Brain microvascular endothelial cell (primary cell): ENCODE measurements around the gene SLC35G1.

Experiments
- DNase-seq: peaks from one replicate; pipeline ENCODE4 v3.0.0-alpha.2; 2020
- H3K27ac ChIP-seq: fragments of 250-450 bp; sonication (Bioruptor Pico); 2 replicates; pipeline ENCODE4 v1.5.1; 2020; ENCODE audit warnings: mild to moderate bottlenecking, moderate library complexity
- H3K27me3 ChIP-seq: fragments of 250-450 bp; sonication (Bioruptor Pico); replicated peaks from 2 replicates; pipeline ENCODE4 v1.5.1; 2020; ENCODE audit warnings: mild to moderate bottlenecking
- H3K36me3 ChIP-seq: fragments of 250-450 bp; sonication (Bioruptor Pico); replicated peaks from 2 replicates; pipeline ENCODE4 v1.5.1; 2020; ENCODE audit warnings: mild to moderate bottlenecking
- H3K4me3 ChIP-seq: 2 replicates; pipeline ENCODE4 v1.5.1; 2011; ENCODE audit warnings: low read depth, mild to moderate bottlenecking, control low read depth, low read length, moderate library complexity
- in situ Hi-C: cut with HindIII; loops from 2 replicates; pipeline ENCODE4 v1.10.0; 2017; ENCODE audit warnings: low sequenced_read_pairs, low pct_ligation_motif_present
- TF ChIP-seq, protein P1 (sequence below): IDR thresholded peaks from 2 replicates; pipeline ENCODE4 v1.5.1; 2011; ENCODE audit warnings: low read depth, mild to moderate bottlenecking, moderate library complexity, low read length, control low read depth, inconsistent platforms; ENCODE audit errors: missing control alignments

SLC35G1 gene

DNA sequence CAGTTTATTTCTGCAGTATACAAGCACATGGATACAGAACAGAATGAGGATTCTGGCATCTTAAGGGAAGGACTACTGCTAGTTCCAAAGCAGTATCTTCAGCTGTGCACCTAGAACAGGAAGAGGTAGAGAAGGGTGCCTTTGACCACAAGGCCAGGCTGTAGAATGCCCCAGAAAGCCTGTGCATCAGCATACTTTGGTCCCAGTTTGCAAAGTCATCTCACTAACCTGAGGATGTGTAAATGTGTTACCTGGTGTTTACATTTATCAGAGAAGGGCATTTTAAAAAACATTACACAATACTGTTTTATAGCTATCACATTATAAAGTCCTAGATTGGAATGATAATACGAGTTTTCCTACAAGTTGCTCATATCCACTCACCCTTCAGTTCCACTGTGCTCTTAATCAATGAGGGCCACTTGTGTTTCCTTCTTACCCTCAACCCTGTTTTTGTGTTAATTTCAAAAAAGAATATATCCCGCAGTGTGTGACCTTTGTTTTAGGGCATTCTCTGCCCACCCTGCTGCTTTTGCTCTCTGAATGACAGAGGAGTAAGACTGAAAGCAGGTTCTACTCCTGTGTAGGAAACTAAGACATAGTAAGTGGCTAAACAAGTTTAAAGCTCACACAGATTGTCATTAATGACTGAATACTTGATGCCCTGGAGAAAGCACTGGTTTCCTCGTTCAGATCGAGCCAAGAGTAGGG, 3.4 kb downstream of the SLC35G1 start:
- Histone ChIP-seq H3K36me3 (no peaks in the 10 kb centered on the region), H3K27me3 (no peaks in the 10 kb centered on the region), H3K27ac (no peak overlapping the region), H3K4me3 (no peak overlapping the region)
- no peak for DNase-seq
- in situ Hi-C loops: no loop called here
- TF ChIP-seq, protein P1, sequence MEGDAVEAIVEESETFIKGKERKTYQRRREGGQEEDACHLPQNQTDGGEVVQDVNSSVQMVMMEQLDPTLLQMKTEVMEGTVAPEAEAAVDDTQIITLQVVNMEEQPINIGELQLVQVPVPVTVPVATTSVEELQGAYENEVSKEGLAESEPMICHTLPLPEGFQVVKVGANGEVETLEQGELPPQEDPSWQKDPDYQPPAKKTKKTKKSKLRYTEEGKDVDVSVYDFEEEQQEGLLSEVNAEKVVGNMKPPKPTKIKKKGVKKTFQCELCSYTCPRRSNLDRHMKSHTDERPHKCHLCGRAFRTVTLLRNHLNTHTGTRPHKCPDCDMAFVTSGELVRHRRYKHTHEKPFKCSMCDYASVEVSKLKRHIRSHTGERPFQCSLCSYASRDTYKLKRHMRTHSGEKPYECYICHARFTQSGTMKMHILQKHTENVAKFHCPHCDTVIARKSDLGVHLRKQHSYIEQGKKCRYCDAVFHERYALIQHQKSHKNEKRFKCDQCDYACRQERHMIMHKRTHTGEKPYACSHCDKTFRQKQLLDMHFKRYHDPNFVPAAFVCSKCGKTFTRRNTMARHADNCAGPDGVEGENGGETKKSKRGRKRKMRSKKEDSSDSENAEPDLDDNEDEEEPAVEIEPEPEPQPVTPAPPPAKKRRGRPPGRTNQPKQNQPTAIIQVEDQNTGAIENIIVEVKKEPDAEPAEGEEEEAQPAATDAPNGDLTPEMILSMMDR: no peak

DNA sequence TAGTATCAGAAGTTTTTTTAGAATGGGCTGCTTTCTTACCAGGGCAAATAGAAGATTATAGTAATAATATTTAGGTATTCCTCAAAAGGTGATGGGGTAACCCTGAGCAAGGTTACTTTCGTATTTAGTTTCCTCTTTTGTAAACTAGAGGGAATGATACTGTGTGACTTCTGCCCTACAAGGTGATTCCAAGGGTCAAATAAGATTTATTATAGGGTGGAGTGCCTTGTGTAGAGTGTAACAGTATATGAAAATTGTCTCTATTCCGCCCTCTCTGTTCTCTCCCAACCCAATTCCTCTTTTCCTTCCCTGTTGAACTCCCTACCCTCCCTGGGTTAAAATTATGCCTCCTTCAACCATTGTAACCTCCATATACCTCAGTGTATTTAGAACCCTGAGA, 5.3 kb downstream of the SLC35G1 start:
- no peaks in the 10 kb centered on the region for H3K36me3 ChIP-seq
- H3K27ac ChIP-seq: no peak overlapping the region
- no peak for DNase-seq
- H3K4me3 ChIP-seq: no peak overlapping the region
- H3K27me3 ChIP-seq: no peaks in the 10 kb centered on the region
- in situ Hi-C loops: no loop called here
- TF ChIP-seq, protein P1: no peak

DNA sequence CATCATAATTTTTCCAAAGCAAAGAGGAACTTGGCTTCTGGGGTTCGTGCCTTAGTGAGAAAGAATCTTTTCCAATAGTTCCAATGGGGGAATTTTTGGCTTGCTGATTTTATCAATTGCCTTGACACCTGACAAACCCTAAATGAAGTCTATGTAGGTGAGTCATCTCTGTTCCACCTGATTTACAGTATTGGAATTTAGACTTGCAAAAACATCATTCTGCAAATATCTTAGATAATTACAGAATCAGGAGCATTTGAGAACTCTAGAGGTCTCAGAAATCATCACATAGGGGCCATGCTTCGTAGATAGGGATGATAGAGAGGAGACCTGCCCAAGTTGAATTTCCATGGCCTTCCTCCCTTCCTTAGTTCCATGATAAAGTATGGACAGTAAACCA, 9.3 kb downstream of the SLC35G1 start:
- no peak for DNase-seq
- no peak overlapping the region for H3K4me3 ChIP-seq
- H3K27ac ChIP-seq: no peak overlapping the region
- H3K36me3 ChIP-seq: no peaks in the 10 kb centered on the region
- in situ Hi-C loops: loop anchor here (25.0 kb wide), 1 partner anchor 409 kb away; no protein-coding TSS in a partner anchor
- TF ChIP-seq, protein P1: no peak
- H3K27me3 ChIP-seq: no peaks in the 10 kb centered on the region

DNA sequence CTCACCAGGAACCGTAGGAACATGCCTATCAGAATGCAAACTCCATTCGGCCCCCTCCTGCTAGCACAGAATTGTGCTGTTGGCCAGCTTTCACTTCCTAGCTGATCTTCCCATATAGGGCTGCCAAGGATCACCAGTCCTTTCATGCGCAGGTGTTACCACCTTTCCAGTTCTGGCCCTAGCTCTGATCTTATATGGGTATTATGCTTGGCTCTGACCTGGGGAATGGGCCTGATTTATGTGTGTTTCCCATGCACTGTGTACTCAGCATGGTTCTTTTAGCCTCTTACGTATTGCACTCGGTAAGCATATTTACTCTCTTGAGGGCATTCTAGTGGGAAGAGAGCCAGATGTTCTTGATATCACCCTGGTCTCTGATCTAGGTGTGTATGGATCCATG, 11.1 kb downstream of the SLC35G1 start:
- Histone ChIP-seq H3K4me3 (no peak overlapping the region), H3K27me3 (no peaks in the 10 kb centered on the region), H3K27ac (no peak overlapping the region), H3K36me3 (no peaks in the 10 kb centered on the region)
- TF ChIP-seq, protein P1: no peak
- no peak for DNase-seq
- in situ Hi-C loops: loop anchor here (25.0 kb wide), 1 partner anchor 407 kb away; no protein-coding TSS in a partner anchor

DNA sequence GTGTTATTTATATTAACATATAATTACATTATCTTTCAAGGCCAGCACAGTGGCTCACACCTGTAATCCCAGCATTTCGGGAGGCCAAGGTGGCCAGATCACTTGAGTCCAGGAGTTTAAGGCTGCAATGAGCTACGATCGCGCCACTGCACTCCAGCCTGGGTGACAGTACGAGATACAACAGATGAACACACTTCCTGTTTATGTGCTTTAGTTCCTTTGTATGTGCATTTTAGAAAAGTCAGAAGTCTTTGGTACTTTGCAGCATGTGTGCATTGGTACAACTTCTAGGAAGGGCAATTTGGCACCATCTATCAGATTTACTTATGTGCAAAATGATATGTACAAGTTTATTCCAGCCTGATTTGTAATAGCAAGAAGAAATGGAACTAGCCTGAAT, 13.3 kb downstream of the SLC35G1 start:
- Histone ChIP-seq H3K27me3 (no peaks in the 10 kb centered on the region), H3K36me3 (no peaks in the 10 kb centered on the region), H3K27ac (no peak overlapping the region), H3K4me3 (no peak overlapping the region)
- in situ Hi-C loops: loop anchor here (25.0 kb wide), 1 partner anchor 405 kb away; no protein-coding TSS in a partner anchor
- no peak for DNase-seq
- TF ChIP-seq, protein P1: no peak

DNA sequence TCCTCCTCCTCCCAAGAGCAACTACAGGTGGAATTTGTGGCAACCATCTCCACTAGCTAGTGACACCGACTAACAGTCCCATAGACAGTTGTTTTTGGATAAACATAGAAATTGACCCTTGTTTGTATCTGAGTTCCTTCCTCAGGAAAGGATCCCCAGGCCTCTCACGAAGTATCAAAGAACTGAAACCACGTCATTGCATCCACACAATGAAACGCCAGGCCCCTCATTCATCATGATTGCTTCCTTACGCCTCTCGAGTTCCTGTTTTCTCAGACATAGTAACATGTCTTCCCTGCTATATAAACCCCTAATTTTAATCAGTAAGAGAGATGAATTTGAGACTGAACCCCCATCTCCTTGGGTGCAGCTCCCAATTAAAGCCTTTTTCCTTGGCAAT, 18.1 kb downstream of the SLC35G1 start:
- no peak overlapping the region for H3K27ac ChIP-seq
- TF ChIP-seq, protein P1: no peak
- no peaks in the 10 kb centered on the region for H3K36me3 ChIP-seq
- in situ Hi-C loops: loop anchor here (25.0 kb wide), 1 partner anchor 400 kb away; no protein-coding TSS in a partner anchor
- DNase-seq: no peak
- no peaks in the 10 kb centered on the region for H3K27me3 ChIP-seq
- H3K4me3 ChIP-seq: no peak overlapping the region
